HCT116 (cell line): ENCODE data around the gene ACTR3. TPM values are rescaled to one million over a fixed set of nuclear protein-coding genes. Genes with fewer than 3 reads are reported as not detected.
A peak's percentile ranks its signal among the peaks of the same experiment; 100 is the strongest.

Source experiments
- ATAC-seq: fragments of 200-7000 bp; cut with Tn5 transposase; 2 replicates; pipeline ENCODE4 v1.9.1; 2020; ENCODE audit warnings: mild to moderate bottlenecking, moderate library complexity
- BruUV-seq: library from RNA; stranded (reverse); fragments of 400-500 nt; replicated peaks from 2 replicates; lab custom pipeline; 2021; lab: Mats Ljungman, UMichigan
- CTCF ChIA-PET: fragments of 300-600 bp; sonication (Branson Sonifier 250); formaldehyde crosslinking; loops from one replicate; lab custom pipeline; 2021; ENCODE audit warnings: antibody characterized with exemption; lab: Charles Lee
- POLR2A ChIA-PET: fragments of 300-600, 350-600 bp; sonication (Branson Sonifier 250); formaldehyde crosslinking; loops from one replicate; lab custom pipeline; 2021; ENCODE audit warnings: antibody characterized with exemption; lab: Charles Lee
- RAD21 ChIA-PET, 2 experiments: fragments of 300-600 bp; sonication (Branson Sonifier 250); formaldehyde crosslinking; loops; one replicate each; lab custom pipeline; 2023; ENCODE audit warnings: low total read pairs in 2 of 2; ENCODE audit not compliant: uncharacterized antibody in 2 of 2, unreplicated experiment in 2 of 2, low non-redundant PET in 1 of 2; lab: Charles Lee
- DNase-seq: peaks from one replicate; pipeline ENCODE4 v3.0.0-alpha.2; 2010; ENCODE audit warnings: low read depth, low spot score
- H2AFZ ChIP-seq: fragments of 200-600 bp; shearing (Covaris generic), sonication (generic); 2 replicates; pipeline ENCODE4 v1.6.1; 2017; ENCODE audit warnings: low read depth, mixed run types, mixed read lengths, antibody characterized with exemption, low read length; ENCODE audit not compliant: poor library complexity, severe bottlenecking
- H3K27ac ChIP-seq: 2 replicates; pipeline ENCODE4 v1.5.1; 2012; ENCODE audit warnings: low read depth, low read length
- H3K27me3 ChIP-seq: fragments of 200-600 bp; sonication (generic); 2 replicates; pipeline ENCODE4 v1.6.1; 2016; ENCODE audit warnings: mixed run types, low read length, mixed read lengths; ENCODE audit not compliant: insufficient read depth
- H3K36me3 ChIP-seq, 2 experiments: fragments of 200-500 bp in 1 of 2; fragments of 200-600 bp in 1 of 2; sonication (Bioruptor generic) in 1 of 2; sonication (generic) in 1 of 2; 2 replicates each; pipeline versions ENCODE4 v1.5.1 to v1.6.1; 2014 to 2016; ENCODE audit warnings: low read length in 2 of 2, inconsistent platforms in 1 of 2, mixed read lengths in 1 of 2, mixed run types in 1 of 2; ENCODE audit not compliant: insufficient read depth in 2 of 2, control insufficient read depth in 1 of 2
- H3K4me1 ChIP-seq, 2 experiments: fragments of 200-600 bp in 1 of 2; sonication (generic) in 1 of 2; 2 replicates each; pipeline versions ENCODE4 v1.5.1 to v1.6.1; 2012 to 2017; ENCODE audit warnings: low read length in 2 of 2, inconsistent platforms in 1 of 2, mild to moderate bottlenecking in 1 of 2, mixed read lengths in 1 of 2, mixed run types in 1 of 2, moderate library complexity in 1 of 2; ENCODE audit not compliant: insufficient read depth in 2 of 2, control insufficient read depth in 1 of 2
- H3K4me2 ChIP-seq: fragments of 200-600 bp; sonication (generic); 2 replicates; pipeline ENCODE4 v1.6.1; 2017; ENCODE audit warnings: mixed run types, low read length, mixed read lengths
- H3K4me3 ChIP-seq, 2 experiments: fragments of 200-600 bp in 1 of 2; sonication (generic) in 1 of 2; replicated peaks in 1 of 2; 2 replicates each; pipeline ENCODE4 v1.5.1; 2011 to 2016; ENCODE audit warnings: low read length in 2 of 2, control low read depth in 1 of 2, low read depth in 1 of 2, mild to moderate bottlenecking in 1 of 2, mixed read lengths in 1 of 2, mixed run types in 1 of 2
- H3K79me2 ChIP-seq: fragments of 200-600 bp; sonication (generic); 2 replicates; pipeline ENCODE4 v1.6.1; 2017; ENCODE audit warnings: mild to moderate bottlenecking, mixed run types, low read length, moderate library complexity, mixed read lengths; ENCODE audit not compliant: insufficient read depth
- H3K9ac ChIP-seq: fragments of 200-600 bp; sonication (generic); 2 replicates; pipeline ENCODE4 v1.6.1; 2016; ENCODE audit warnings: low read length, mixed read lengths
- H3K9me2 ChIP-seq: fragments of 200-600 bp; sonication (generic), shearing (Covaris generic); 2 replicates; pipeline ENCODE4 v1.6.1; 2017; ENCODE audit warnings: mixed run types, mild to moderate bottlenecking, moderate library complexity; ENCODE audit not compliant: insufficient read depth
- H3K9me3 ChIP-seq, 2 experiments: fragments of 200-500 bp in 1 of 2; fragments of 200-600 bp in 1 of 2; sonication (Bioruptor generic) in 1 of 2; sonication (generic) in 1 of 2; 2 replicates each; pipeline ENCODE4 v1.6.1; 2014 to 2017; ENCODE audit warnings: low read length in 2 of 2, mixed read lengths in 2 of 2, inconsistent platforms in 1 of 2, low read depth in 1 of 2, mild to moderate bottlenecking in 1 of 2, mixed run types in 1 of 2, moderate library complexity in 1 of 2; ENCODE audit not compliant: control insufficient read depth in 1 of 2, insufficient read depth in 1 of 2
- H4K20me1 ChIP-seq: fragments of 200-600 bp; sonication (generic), shearing (Covaris generic); 2 replicates; pipeline ENCODE4 v1.6.1; 2017; ENCODE audit warnings: mixed run types, mild to moderate bottlenecking, moderate library complexity; ENCODE audit not compliant: insufficient read depth
- CEBPB ChIP-seq: IDR thresholded peaks from 2 replicates; pipeline ENCODE4 v1.6.1; 2012; ENCODE audit warnings: low read depth
- CTCF ChIP-seq, 3 experiments: fragments of 200-600 bp in 1 of 3; sonication (generic) in 1 of 3; IDR thresholded peaks in 2 of 3; conservative IDR thresholded peaks in 1 of 3; 2 replicates each; pipeline ENCODE4 v1.5.1; 2012 to 2017; ENCODE audit warnings: low read depth in 2 of 3, low read length in 2 of 3, antibody characterized with exemption in 1 of 3, borderline replicate concordance in 1 of 3, control low read depth in 1 of 3, mild to moderate bottlenecking in 1 of 3, mixed read lengths in 1 of 3, mixed run types in 1 of 3, moderate library complexity in 1 of 3; ENCODE audit not compliant: insufficient read depth in 1 of 3
- EZH2 ChIP-seq: fragments of 200-600 bp; sonication (generic); IDR thresholded peaks from 2 replicates; pipeline ENCODE4 v1.6.1; 2017; ENCODE audit warnings: antibody characterized with exemption, mixed run types
- FOSL1 ChIP-seq: IDR thresholded peaks from 2 replicates; pipeline ENCODE4 v1.6.1; 2012; ENCODE audit warnings: low read depth
- MAX ChIP-seq: IDR thresholded peaks from 2 replicates; pipeline ENCODE4 v1.6.1; 2012
- POLR2A ChIP-seq: IDR thresholded peaks from 2 replicates; pipeline ENCODE4 v1.7.0; 2011; ENCODE audit warnings: borderline replicate concordance; ENCODE audit not compliant: insufficient read depth, insufficient read length; ENCODE audit errors: extremely low read depth
- RAD21 ChIP-seq: IDR thresholded peaks from 2 replicates; pipeline ENCODE4 v1.6.1; 2012; ENCODE audit warnings: low read depth, mild to moderate bottlenecking
- SRF ChIP-seq: IDR thresholded peaks from 2 replicates; pipeline ENCODE4 v1.6.1; 2012; ENCODE audit warnings: low read depth
- intact Hi-C: fragments of 100-400 bp; cut with micrococcal nuclease; formaldehyde crosslinking; loops from 2 replicates; pipeline ENCODE4 v1.10.0; 2022
- total RNA-seq: library from RNA; stranded (reverse); gene quantifications from one replicate; pipeline ENCODE4 v1.2.1, GENCODE V29; 2021; ENCODE audit not compliant: unreplicated experiment

Gene ACTR3
- total RNA-seq, 1 experiment from 2014 or later: 232 TPM

GRCh38 chr2:113965644-113966043 is 75.8 kb downstream of the ACTR3 start:
- no peak overlapping the region for H3K4me2 ChIP-seq
- no peaks in the 10 kb centered on the region for H4K20me1 ChIP-seq
- no peaks in the 10 kb centered on the region for H3K4me1 ChIP-seq
- BruUV-seq: no TSS peak
- RAD21 ChIA-PET: no interaction called here
- CTCF ChIA-PET: interaction anchor here (1.1 to 1.5 kb wide), 2 partner anchors 12 to 19 kb away, joined by 4 to 9 read pairs; no protein-coding TSS in a partner anchor
- no peaks in the 10 kb centered on the region for H3K36me3 ChIP-seq
- no peaks in the 10 kb centered on the region for H3K79me2 ChIP-seq
- no peaks in the 10 kb centered on the region for H3K27me3 ChIP-seq
- POLR2A ChIA-PET: interaction anchor here (0.8 kb wide), 1 partner anchor 209 kb away, joined by 3 read pairs; the partner anchor contains the start of gene SLC35F5
- ATAC-seq: peak; percentile 94
- H2AFZ ChIP-seq: no peak overlapping the region
- intact Hi-C loops: loop anchor here (10.0 kb wide), 1 partner anchor 211 kb away; the partner anchor contains the start of gene SLC35F5
- TF ChIP-seq RAD21 (peak; percentile 50), CTCF (IDR thresholded peaks at IDR 0.05 in 2 of 3, conservative IDR thresholded peaks at IDR 0.05 in 1 of 3; ENCODE audit: borderline replicate concordance in 1 of 3, insufficient read depth in 1 of 3, low read depth in 2 of 3, low read length in 2 of 3) (peak; percentile 19 to 74 (median 67); a peak in 5 of 6 replicates), POLR2A (no peak), EZH2 (no peak)
- TF ChIP-seq, all 23 proteins: peak for 2
- DNase-seq: peak; percentile 38
- Histone ChIP-seq H3K4me3 (no peak overlapping the region), H3K9me3 (no peaks in the 10 kb centered on the region), H3K9me2 (no peaks in the 10 kb centered on the region), H3K27ac (no peak overlapping the region), H3K9ac (no peak overlapping the region)

- Histone ChIP-seq H3K27me3 (no peaks in the 10 kb centered on the region), H3K4me3 (no peak overlapping the region), H3K9me3 (no peaks in the 10 kb centered on the region), H3K4me1 (no peaks in the 10 kb centered on the region), H3K36me3 (no peaks in the 10 kb centered on the region), H3K9ac (no peak overlapping the region), H4K20me1 (no peaks in the 10 kb centered on the region), H3K27ac (no peak overlapping the region), H2AFZ (no peak overlapping the region), H3K4me2 (no peak overlapping the region), H3K79me2 (no peaks in the 10 kb centered on the region), H3K9me2 (no peaks in the 10 kb centered on the region)
- no peak for TF ChIP-seq FOSL1
- TF ChIP-seq RAD21: no peak
- TF ChIP-seq CEBPB: no peak
- no peak for TF ChIP-seq SRF
- no peak for TF ChIP-seq MAX
- intact Hi-C loops: loop anchor here (10.0 kb wide), 1 partner anchor 211 kb away; the partner anchor contains the start of gene SLC35F5
- DNase-seq (no peak), ATAC-seq (no peak)
- CTCF ChIA-PET: interaction anchor here (1.1 kb wide), 1 partner anchor 19 kb away, joined by 4 read pairs; no protein-coding TSS in a partner anchor
- POLR2A ChIA-PET: interaction anchor here (0.8 kb wide), 1 partner anchor 210 kb away, joined by 3 read pairs; the partner anchor contains the start of gene SLC35F5
- RAD21 ChIA-PET: no interaction called here
- no TSS peak for BruUV-seq
Measured at GRCh38 chr2:113966171-113966570, 76.3 kb downstream of the ACTR3 start.
